ENCODE data around the gene CRMP1.
A peak's percentile ranks its signal among the peaks of the same experiment; 100 is the strongest.

The CRMP1 gene

GRCh38 chr4:5893004-5893580 lies at the start of gene CRMP1:
CRMP1 (minus strand) TSS chr4:5893086; CDS start chr4:5892969, 117 bp downstream.
- peak; percentile 41 for DNase-seq

DNA sequence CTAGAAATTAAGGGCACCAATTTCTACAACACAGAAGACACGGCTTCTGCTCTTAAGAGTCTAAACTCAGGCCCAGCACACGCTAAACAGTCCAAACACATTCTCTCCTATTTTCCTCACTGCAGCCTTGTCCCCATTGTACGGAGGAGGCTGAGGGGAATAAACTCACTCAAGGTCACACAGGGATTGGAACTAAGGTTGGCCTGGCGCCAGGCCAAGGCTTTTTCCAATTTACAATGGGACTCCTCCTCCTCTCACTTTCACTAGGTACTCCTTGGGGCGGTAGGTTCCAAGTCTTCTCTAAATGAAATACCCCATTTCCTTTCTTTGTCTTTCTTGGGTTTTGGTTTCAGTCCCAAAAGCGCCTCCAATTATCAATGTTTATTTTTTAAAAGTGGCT lies 48.7 kb upstream of the CRMP1 start:
- DNase-seq: no peak

DNA sequence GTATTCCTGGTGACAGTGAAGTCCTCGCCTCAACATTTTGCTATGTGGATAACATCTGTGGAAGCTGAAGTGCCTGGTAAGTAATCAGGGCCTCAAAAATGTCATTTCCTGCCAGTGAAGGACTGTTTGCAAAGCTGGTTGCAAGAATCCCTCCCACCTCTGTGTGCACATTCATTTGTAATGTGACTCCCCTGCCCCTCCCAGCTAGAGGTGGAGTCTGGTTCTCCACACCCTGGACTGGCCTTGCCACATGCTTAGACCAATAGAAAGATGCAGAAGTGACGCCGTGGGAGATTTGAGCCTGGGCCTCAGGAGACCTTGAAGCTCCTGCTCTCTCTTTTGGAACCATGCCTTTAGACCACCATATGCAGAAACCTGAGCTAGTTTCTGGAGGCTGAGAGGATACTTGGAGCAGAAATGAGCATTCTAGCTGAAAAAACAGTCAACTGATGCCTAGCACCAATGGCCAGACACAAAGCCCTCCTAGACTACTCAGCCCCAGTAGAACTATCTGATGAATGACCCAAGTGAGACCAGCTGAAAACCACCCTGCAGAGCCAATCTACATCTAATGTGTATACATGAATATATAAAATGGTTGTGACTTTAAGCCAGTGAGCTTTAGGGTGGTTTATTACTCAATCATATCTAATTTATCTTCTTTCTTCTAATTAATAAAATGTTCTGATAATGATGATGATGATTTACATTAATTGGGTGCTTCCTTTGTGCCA lies 47.8 kb upstream of the CRMP1 start:
- no peak for DNase-seq

- DNase-seq: no peak
Measured at GRCh38 chr4:5933996-5934831, 41.3 kb upstream of the CRMP1 start.

- DNase-seq: no peak
Measured at GRCh38 chr4:5933116-5933515, 40.2 kb upstream of the CRMP1 start.

GRCh38 chr4:5932035-5932568 lies 39.2 kb upstream of the CRMP1 start:
- no peak for DNase-seq

- no peak for DNase-seq
Measured at GRCh38 chr4:5931526-5931925, 38.6 kb upstream of the CRMP1 start.

GRCh38 chr4:5930876-5931275 lies 38.0 kb upstream of the CRMP1 start:
- DNase-seq: no peak

DNA sequence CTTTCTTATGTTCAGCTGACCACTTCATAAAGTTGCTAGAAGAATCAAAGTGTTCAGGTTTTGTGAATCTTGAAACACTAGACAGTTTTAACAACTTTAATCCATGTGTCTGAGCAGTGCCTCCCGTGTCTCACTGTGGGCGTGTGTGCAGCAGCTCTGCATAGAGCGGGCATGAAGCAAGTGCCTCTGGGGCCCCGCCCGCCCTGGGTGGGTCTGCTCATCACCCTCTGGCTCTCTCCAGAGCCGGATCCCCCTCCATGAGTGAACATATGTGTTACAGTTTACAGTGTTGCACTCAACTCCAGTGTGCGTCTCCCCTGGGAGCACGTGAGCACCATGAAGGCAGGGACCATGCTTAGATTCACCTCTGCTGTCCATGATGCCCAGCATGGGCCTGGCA lies 37.6 kb upstream of the CRMP1 start:
- DNase-seq: no peak

- DNase-seq: no peak
Measured at GRCh38 chr4:5928844-5929420, 36.0 kb upstream of the CRMP1 start.

DNA sequence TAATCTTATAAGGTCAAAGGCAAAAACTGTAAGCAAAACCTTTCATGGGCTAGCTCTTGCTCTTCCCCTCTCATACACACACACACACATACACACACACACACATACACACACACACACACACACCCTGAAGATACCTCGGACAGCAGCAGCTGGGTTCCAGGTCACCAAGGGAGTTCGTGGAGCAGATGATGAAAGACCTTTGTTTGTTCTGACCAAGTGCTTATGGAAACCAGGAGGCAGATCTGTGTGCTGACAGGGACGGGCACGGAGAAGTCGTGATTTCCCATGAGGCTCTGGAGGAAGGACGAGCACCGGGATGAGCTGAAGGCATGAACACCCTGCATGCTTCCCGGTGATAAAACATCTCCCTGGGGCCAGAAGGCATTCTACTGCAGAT lies 35.4 kb upstream of the CRMP1 start:
- DNase-seq: no peak

GRCh38 chr4:5927747-5928146 lies 34.9 kb upstream of the CRMP1 start:
- no peak for DNase-seq

DNA sequence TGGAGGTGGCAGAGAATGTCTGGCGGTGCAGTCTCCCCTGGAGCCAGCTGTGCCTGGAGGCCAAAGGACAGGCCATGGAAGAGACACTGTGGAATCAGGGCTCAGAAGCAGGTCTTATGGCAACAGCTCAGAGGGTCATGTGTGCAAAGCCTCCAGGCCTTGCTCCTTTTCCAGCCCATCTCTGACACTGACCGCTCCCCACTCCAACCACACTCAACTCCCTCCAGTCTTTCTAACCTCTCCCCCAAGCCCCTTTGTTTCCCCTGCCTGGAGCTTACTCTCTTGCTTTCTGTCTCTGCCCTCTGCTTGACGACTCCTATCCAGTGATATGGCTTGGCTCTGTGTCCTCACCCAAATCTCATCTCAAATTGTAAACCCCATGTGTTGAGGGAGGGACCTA lies 34.2 kb upstream of the CRMP1 start:
- DNase-seq: no peak

DNA sequence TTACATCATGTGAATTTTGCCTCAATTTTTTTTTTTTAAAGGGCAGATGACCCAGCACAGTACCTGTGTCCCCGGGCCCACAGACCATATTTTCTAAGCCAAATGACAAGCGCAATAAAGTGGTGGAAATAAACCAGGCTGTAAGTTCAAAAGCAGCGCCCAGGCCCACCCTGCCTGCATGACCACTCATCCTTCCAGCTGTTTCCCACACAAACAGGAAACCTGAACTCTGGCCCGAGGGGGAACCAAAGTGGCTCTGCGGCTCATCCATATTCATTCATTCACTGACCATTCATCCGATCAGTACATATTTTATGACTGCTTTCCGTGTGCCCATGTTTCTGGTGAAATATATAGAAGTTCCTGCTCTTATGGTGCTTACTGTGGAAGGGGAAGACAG lies 33.7 kb upstream of the CRMP1 start:
- no peak for DNase-seq

GRCh38 chr4:5925419-5926200 lies 32.7 kb upstream of the CRMP1 start:
- no peak for DNase-seq

GRCh38 chr4:5924461-5925125 lies 31.7 kb upstream of the CRMP1 start:
- DNase-seq: no peak

- no peak for DNase-seq
Measured at GRCh38 chr4:5923376-5923775, 30.5 kb upstream of the CRMP1 start.

DNA sequence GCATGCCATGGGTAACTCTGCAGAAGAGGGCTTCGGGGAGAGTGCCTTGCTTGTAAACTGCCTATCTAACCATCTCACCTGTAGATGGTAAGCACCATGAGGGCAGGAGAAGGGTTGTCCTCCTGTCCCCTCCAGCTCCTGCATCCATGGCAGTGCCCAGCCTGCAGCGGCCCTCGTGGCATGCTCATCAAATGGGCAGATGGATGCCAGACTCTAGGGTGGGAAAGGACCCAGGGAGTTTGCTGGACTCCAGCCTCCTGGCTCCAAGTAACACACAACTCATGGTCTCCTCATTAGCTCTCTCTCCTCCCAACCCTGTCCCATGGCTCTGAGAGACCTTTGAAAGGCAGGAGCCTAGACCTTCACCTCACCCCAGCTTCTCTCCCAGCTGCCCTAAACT lies 29.7 kb upstream of the CRMP1 start:
- DNase-seq: no peak

GRCh38 chr4:5921981-5922380 lies 29.1 kb upstream of the CRMP1 start:
- no peak for DNase-seq

DNA sequence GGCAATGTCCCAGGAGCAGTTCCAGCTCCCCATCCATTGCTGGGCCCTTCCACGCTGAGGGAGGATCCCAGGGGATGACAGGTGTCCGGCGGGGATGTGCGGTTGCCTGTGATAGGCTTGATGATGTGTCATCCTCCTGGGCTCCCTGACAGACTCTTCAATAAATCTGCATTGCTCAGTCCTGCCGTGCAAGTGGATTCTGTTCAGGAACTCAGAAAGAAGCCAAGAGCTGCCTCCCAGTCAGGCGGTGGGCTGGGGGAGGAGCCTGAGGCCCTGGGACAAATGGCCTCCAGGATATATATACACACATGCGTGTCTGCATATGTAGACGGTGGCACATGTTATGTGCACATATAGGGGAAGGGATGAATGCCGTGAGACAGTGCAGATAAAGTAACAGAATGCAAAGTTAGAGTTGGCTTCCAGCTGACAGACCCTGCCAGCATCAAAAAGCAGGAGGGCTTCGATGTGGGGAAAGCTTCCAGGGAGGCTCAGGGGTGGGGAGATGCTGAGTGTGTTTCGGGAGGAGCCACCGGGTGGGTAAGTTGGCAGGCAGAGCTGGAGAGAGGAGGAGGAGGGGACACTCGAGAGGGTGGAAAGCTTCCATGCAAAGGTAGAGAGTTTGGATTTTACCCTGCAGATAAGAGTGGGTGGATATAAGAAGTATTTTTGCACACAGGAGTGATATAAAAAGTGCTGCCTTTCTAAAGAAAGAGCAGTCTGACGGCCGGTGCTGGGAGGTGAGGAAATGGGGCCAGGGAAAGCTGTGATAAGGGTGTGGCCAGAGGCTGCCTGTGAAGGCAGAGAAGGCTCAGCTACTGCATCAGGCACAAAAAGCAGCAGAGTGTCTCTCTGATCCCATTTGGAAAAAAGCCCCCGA lies 28.5 kb upstream of the CRMP1 start:
- DNase-seq: no peak

DNA sequence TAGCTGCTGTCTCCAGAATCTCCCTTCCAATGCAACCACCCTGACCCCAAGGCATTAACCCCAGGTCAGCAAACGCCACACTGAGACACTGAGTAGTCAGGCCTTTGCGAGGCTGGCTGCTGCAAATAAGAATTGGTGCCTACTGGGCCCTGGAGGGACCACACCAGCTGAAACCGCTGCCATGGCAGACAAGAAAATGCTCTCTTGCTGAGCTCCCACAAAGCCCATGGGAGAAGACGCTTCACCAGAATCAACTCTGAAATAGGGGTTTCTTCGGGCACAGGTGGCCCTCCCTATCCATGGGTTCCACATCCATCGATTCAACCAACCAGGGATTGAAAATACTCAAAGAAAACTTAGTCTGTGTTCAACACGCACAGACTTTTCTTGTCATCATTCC lies 26.7 kb upstream of the CRMP1 start:
- no peak for DNase-seq

Data from NCI-H1694 (cell line).